Natural killer cell treated with Interleukin-12 subunit alpha and Interleukin-12 subunit beta and Interleukin-15 and Interleukin-18, amount 100 ng/mL, for 72 hours (primary cell): ENCODE data around the gene TBC1D17. TPM values are rescaled to one million over a fixed set of nuclear protein-coding genes. Genes with fewer than 3 reads are reported as not detected.
A peak's percentile ranks its signal among the peaks of the same experiment; 100 is the strongest.

ENCODE experiments used
- ATAC-seq, 2 donors: fragments of 150-1000 bp; cut with Tn5 transposase in 1 of 2; sonication (Bioruptor Pico), chemical (Tn5 transposase) in 1 of 2; 2 replicates each; pipeline ENCODE4 v1.10.0; 2021
- DNase-seq: peaks from one replicate; pipeline ENCODE4 v3.0.0; 2022; ENCODE audit warnings: low spot score
- H3K27ac Mint-ChIP-seq, 2 donors: 1 replicate in 1 of 2; 2 replicates in 1 of 2; pipeline ENCODE4 v1.8.0; 2022; ENCODE audit warnings: mixed read lengths in 2 of 2, mild to moderate bottlenecking in 1 of 2, moderate library complexity in 1 of 2
- H3K27me3 Mint-ChIP-seq, 2 donors: 1 replicate in 1 of 2; 2 replicates in 1 of 2; pipeline ENCODE4 v1.8.0; 2022; ENCODE audit warnings: mixed read lengths in 2 of 2
- H3K36me3 Mint-ChIP-seq: one replicate; pipeline ENCODE4 v1.8.0; 2022; ENCODE audit warnings: mixed read lengths
- H3K4me1 Mint-ChIP-seq, 2 donors: 1 replicate in 1 of 2; 2 replicates in 1 of 2; pipeline ENCODE4 v1.8.0; 2022; ENCODE audit warnings: low read depth in 2 of 2, mixed read lengths in 2 of 2, mild to moderate bottlenecking in 1 of 2
- H3K4me3 Mint-ChIP-seq: one replicate; pipeline ENCODE4 v1.8.0; 2022; ENCODE audit warnings: mixed read lengths
- H3K9me3 Mint-ChIP-seq: 2 replicates; pipeline ENCODE4 v1.8.0; 2022; ENCODE audit warnings: mixed read lengths
- total RNA-seq, 2 donors: library from RNA; stranded (reverse); gene quantifications; one replicate each; pipeline ENCODE4 v1.2.3, GENCODE V29; 2022

Gene TBC1D17
- total RNA-seq, 2 donors from 2014 or later = 26.0 to 34.0 TPM

DNA sequence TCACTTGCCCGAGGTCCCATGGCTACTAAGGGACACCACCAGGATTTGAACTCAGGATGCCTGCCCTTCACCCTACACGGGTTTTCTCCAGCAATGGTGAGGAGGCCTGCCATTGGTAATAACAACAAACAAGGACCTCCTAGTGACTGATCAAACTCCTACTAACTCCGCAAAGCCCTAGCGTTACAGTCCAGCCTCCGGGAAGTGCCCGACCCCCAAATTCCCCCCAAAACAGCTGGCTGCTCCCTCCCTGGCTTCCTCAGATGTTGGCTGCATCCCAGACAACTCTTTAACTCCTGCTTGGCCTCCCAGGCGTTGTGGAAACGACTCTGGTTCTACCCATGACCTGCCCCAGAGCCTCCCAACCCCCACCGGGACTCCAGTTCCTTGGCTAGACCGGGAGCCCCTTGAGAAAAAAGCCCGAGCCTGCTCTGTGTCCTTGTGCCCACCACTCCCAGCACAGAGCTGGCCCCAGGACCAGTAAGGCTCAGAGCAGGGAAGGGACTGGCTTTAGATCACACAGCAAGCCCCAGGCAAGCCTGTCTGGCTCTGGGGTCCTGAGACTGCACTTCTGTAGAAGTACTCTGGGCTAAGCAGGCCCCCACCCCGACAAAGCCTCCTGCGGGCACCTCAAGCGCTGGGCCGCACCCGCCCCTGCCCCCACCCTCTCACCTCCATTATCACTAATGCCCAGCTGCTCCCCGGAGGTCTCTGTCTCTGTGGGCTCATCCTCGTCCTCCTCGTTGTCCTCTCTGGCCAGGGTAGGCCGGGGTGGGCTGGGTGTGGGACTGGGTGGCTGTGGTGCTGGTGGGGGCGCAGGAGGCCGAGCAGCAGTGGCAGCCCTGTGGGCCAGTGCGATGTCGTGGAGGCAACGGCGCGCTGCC lies 5.0 kb upstream of the TBC1D17 start:
- Mint-ChIP-seq H3K4me1 (peaks cover 28 to 29% of the 10 kb centered on the region in 2 donors), H3K36me3 (no peaks in the 10 kb centered on the region), H3K27me3 (no peaks in the 10 kb centered on the region), H3K9me3 (no peaks in the 10 kb centered on the region), H3K4me3 (no peak overlapping the region), H3K27ac (peak overlapping the region; percentile 47 to 54)
- ATAC-seq = no peak
- no peak for DNase-seq

DNA sequence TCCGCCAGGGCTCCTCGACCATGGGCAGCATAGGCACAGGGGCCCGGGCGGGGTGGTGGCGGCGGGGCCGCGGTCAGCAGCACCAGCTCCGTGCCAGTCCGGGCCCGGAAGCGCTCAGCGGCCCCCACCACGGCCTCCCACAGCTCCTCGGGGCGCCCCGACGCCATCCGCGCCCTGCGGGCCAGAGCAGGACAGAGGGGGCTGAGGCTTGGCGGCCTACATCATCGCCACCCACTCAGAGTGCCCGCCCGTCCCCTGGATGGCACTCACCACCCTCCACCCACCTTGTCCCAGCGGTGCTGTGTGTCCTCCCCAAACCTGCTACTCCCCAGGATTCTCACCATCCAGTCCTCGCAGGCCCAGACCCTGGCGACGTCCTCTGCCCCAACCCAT lies 4.4 kb upstream of the TBC1D17 start:
- no peaks in the 10 kb centered on the region for H3K9me3 Mint-ChIP-seq
- peaks cover 26 to 27% of the 10 kb centered on the region in 2 donors for H3K4me1 Mint-ChIP-seq
- ATAC-seq = no peak
- H3K4me3 Mint-ChIP-seq = no peak overlapping the region
- no peak for DNase-seq
- no peaks in the 10 kb centered on the region for H3K27me3 Mint-ChIP-seq
- no peaks in the 10 kb centered on the region for H3K36me3 Mint-ChIP-seq
- H3K27ac Mint-ChIP-seq = no peak overlapping the region

DNA sequence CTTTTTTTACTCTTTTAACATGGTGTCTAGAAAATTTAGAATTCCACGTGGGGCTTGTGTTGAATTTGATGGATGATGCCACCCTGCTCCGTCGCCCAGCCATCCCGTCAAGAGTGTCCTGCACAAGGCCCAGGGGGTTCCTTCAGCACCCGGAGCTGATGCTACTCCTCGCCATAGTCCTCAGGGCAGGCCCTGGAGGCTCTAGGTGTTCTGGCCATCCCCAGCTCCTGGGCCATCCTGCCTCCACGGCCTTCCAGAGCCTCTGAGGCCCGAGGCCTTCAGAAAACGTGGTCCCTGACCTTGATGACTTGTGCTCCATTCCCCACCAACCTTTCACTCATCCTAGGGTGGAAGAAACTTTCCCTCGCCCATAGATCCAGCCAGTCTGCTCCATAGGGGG lies 3.7 kb upstream of the TBC1D17 start:
- H3K4me1 Mint-ChIP-seq = peaks cover 30 to 32% of the 10 kb centered on the region in 2 donors
- H3K4me3 Mint-ChIP-seq = no peak overlapping the region
- no peaks in the 10 kb centered on the region for H3K9me3 Mint-ChIP-seq
- H3K36me3 Mint-ChIP-seq = no peaks in the 10 kb centered on the region
- ATAC-seq = no peak
- H3K27me3 Mint-ChIP-seq = no peaks in the 10 kb centered on the region
- H3K27ac Mint-ChIP-seq = no peak overlapping the region
- no peak for DNase-seq

DNA sequence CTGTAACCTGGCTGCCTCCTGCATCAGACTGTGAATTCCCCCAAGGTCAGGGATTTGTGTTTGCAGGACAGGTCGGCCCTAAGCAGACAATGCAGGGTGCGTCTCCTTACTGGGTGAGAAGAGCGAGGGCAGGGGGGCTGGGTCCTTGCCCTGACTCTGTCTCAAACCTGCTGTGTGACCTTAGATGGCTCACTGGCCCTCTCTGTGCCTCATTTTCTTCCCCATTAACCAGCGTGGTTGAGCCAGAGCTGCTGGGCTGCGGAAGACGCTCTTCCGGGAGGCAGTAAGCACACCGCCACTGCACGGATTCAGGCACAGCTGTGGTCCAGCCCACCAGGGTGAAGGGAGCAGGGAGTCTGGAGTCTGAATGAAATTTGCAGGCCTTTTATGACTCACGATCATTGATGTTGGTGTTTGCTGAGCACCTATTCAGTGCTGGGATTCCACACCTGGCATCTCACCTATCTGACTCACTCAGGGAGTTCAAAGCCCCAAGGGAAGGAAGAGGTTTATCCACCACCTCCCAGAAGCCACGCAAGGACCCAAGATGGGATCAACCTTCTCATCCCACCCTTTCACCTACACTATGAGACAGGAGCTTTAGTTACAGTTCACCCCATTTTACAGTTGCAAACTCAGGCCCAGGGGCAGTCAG lies 2.9 kb upstream of the TBC1D17 start:
- Mint-ChIP-seq H3K27me3 (no peaks in the 10 kb centered on the region), H3K9me3 (no peaks in the 10 kb centered on the region), H3K36me3 (no peaks in the 10 kb centered on the region), H3K4me1 (peaks cover 33 to 36% of the 10 kb centered on the region in 2 donors), H3K4me3 (no peak overlapping the region), H3K27ac (no peak overlapping the region)
- ATAC-seq (no peak), DNase-seq (no peak)

DNA sequence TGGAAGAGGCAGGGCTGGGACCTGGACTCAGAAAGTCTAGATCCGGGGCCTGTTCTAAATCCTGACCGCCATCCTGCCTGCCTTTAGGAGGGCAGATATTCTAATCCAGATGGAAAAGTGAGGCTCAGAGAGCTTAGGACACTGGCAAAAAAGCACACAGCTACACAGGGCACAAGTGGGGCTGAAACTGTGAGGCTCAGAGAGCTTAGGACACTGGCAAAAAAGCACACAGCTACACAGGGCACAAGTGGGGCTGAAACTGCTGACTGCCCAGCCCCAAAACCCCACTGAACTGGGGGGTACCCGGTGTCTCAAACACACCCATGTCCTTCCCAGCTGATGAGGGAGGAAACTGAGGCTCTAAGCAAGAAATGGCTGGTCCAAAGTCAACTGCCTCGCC lies 2.3 kb upstream of the TBC1D17 start:
- H3K27me3 Mint-ChIP-seq = no peaks in the 10 kb centered on the region

DNA sequence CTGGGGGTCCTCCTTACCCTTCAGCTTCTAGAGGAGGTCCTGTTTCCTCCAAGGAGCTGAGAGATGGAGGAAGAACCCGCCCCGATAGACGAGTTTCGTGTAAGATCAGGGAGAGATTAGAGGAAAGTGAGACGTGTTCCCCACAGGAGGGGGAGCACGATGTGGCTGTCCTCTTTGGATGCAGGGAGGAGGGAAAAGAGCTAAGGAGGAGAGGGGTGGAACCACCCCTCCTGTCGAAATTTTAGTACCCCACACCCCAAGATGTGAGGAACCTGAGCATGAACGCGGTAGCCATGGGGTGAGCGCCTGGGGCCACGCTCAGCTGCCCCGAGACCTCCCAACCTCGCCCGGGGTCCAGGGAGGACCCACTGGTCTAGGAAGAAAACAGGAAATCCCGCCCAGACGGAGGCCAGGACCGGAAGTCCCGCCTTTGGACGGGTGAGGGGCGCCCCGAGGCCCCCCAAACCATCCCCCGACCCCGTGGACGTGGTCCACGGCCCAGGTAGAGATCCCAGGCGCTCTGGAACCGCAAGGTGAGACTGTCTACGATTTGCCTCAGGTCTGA lies 1.6 kb upstream of the TBC1D17 start:
- Mint-ChIP-seq H3K9me3 (no peaks in the 10 kb centered on the region), H3K27ac (no peak overlapping the region), H3K4me3 (no peak overlapping the region), H3K36me3 (no peaks in the 10 kb centered on the region), H3K4me1 (peaks cover 27 to 31% of the 10 kb centered on the region in 2 donors), H3K27me3 (no peaks in the 10 kb centered on the region)
- no peak for DNase-seq
- no peak for ATAC-seq

More for the DNA sequence above, 2.3 kb upstream of the TBC1D17 start:
- ATAC-seq (no peak), DNase-seq (no peak)
- Mint-ChIP-seq H3K36me3 (no peaks in the 10 kb centered on the region), H3K4me3 (no peak overlapping the region), H3K27ac (no peak overlapping the region), H3K9me3 (no peaks in the 10 kb centered on the region), H3K4me1 (peaks cover 31 to 34% of the 10 kb centered on the region in 2 donors)

DNA sequence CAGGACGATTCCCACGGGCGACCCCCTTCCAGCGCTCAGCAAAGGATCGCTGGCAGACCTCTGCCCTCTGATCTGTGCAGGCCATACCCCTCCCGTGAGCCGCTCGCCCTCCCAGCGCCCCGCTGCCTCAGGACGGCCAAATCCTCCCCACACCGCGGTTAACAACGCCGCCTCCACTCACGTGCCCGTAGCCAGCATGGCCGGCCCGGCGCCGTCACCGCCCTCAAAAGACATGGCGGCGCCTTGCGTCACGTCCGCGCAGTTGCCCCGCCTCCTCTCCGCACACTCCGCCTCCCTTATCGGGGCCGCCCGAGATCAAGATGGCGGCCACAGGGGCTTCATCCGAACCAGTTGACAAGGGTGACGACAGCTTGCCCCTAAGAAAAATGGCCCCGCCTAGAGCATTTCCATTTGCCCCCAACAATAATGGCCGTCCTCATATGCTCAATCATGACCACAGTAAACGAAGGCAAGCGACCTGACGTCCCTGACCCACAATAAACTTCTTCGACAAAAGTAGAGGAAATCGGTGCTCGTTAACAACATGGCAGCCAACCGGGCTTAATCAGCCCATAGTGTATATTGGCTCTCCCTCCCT lies 981 bp upstream of the TBC1D17 start:
- peaks cover 27 to 31% of the 10 kb centered on the region in 2 donors for H3K4me1 Mint-ChIP-seq

DNA sequence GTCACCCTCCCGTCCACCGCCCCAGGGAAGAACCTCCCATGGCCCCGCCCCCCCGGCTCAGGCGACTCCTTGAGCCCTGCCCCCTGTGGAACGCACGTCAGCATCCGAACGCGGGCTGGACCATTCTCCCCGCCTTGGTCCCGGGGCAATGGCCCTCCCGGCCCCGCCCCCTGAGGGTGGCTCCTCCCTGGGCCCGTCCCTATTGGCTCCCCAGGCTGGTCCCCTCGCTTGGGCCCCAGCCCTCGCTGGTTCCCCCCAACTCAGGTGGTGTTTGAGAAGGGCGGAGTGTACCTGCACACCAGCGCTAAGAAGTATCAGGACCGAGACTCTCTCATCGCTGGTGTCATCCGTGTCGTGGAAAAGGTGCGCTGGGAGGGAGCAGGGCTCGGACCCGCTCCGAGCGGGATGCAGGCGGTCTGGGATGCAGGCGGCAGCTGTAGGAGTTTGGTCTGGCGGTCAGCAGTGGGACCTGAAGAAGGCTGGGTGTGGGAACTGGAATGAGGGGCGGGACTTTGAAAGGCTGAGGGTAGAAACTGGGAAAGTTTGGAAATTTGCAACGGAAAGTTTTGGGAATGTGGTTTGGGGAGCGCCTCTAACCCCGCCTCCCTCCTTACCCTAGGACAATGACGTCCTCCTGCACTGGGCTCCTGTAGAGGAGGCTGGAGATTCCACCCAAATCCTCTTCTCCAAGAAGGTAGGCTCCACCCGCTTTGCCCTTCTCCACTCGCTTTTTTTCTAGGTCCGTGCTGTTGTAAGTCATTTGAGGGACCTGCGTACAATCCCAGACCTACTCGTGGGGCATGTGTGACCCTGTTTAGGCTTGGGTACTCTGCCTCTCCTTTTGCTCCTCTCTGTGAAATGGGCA lies 609 bp downstream of the TBC1D17 start:
- H3K4me3 Mint-ChIP-seq = no peak overlapping the region
- peaks cover 22 to 26% of the 10 kb centered on the region in 2 donors for H3K4me1 Mint-ChIP-seq
- no peaks in the 10 kb centered on the region for H3K9me3 Mint-ChIP-seq
- no peak overlapping the region for H3K27ac Mint-ChIP-seq
- DNase-seq (peak; percentile 100), ATAC-seq (peak; percentile 84 to 85)
- no peaks in the 10 kb centered on the region for H3K36me3 Mint-ChIP-seq
- H3K27me3 Mint-ChIP-seq = no peaks in the 10 kb centered on the region

More for the DNA sequence above, 981 bp upstream of the TBC1D17 start:
- H3K9me3 Mint-ChIP-seq = no peaks in the 10 kb centered on the region
- ATAC-seq (peak; percentile 75 to 82), DNase-seq (peak; percentile 98)
- no peak overlapping the region for H3K4me3 Mint-ChIP-seq
- no peaks in the 10 kb centered on the region for H3K27me3 Mint-ChIP-seq
- no peaks in the 10 kb centered on the region for H3K36me3 Mint-ChIP-seq
- no peak overlapping the region for H3K27ac Mint-ChIP-seq

DNA sequence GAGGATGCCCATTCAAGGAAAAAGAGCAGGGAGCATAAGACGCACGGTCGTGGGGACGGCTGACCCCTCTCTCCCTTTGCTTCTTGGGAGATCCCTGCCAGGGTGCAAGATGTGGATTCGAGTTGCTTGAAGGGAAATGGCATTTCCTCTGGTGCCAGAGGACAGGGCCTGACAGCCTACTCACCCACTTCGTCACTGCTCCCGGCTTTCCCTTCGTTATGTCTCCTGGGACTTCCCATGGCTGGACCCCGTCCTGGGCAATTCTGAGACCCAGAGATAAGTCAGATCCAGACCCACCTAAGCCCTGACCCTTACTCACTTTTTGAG lies 1.2 kb downstream of the TBC1D17 start:
- ATAC-seq = no peak
- H3K36me3 Mint-ChIP-seq = no peaks in the 10 kb centered on the region
- no peak for DNase-seq
- H3K4me1 Mint-ChIP-seq = peaks cover 22 to 26% of the 10 kb centered on the region in 2 donors
- no peaks in the 10 kb centered on the region for H3K9me3 Mint-ChIP-seq
- no peaks in the 10 kb centered on the region for H3K27me3 Mint-ChIP-seq
- H3K4me3 Mint-ChIP-seq = no peak overlapping the region
- H3K27ac Mint-ChIP-seq = no peak overlapping the region

DNA sequence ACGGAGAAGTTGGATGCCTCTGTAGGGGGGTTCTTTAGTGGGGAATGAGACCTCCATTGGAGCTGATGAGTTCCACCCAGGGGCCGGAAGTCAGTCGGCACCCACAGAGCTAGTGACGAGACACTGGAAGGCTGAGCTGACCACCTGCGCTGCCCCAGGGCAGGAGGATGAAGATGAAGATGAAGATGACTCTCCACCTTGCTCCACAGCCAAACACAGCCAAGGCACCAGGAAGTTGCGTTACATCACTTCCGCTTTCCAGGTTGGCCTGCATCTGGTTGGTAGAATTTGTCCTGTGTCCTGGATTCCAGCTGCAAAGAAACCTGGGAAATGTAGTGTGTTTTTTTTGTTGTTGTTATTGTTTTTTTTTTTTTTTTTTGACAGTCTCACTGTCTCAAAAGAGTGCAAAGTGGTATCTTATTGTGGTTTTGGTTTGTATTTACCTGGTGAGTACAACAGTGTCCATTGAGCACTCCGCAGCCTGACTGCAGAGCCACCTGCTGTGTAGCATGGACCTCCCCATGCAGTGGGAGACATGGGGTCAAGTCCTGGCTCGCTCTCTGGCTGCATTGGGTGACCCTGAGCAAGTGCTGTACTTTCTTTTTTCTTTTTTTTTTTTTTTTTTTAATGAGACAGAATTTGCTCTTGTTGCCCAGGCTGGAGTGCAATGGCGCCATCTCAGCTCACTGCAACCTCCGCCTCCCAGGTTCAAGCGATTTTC lies 1.9 kb downstream of the TBC1D17 start:
- DNase-seq (no peak), ATAC-seq (no peak)
- Mint-ChIP-seq H3K4me3 (no peak overlapping the region), H3K27me3 (no peaks in the 10 kb centered on the region), H3K9me3 (no peaks in the 10 kb centered on the region), H3K4me1 (peaks cover 22 to 26% of the 10 kb centered on the region in 2 donors), H3K27ac (no peak overlapping the region), H3K36me3 (no peaks in the 10 kb centered on the region)

DNA sequence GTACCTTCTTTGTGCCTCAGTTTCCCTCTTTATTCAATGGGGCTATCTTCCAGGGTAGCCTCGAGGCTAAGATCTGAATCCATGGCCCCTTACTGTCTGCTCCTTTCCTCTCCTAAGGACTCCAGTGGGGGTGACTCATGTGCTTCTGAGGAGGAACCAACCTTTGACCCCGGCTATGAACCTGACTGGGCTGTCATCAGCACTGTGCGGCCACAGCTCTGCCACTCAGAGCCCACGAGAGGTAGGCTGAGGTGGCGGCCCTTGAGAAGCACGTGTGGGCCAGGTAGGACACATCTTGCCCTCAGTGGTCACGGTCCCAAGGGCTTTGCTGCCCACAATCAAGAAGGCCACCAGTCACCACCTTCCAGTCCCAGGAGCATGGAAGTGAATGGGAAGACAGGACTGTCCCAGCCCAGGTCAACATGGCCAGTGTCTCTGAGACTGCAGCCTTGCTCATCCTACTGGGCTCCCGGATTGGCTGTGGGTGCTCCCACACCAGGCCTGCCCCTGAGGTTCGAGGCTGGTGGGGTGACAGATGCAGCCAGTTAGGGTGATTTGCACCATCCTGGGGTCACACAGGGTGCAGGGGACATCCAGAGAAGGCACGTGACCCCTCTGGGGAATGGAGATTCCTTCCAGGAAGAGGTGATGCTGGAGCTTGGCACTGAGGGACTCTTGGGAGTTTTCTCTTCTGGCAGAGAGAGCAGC lies 2.8 kb downstream of the TBC1D17 start:
- no peak overlapping the region for H3K27ac Mint-ChIP-seq

DNA sequence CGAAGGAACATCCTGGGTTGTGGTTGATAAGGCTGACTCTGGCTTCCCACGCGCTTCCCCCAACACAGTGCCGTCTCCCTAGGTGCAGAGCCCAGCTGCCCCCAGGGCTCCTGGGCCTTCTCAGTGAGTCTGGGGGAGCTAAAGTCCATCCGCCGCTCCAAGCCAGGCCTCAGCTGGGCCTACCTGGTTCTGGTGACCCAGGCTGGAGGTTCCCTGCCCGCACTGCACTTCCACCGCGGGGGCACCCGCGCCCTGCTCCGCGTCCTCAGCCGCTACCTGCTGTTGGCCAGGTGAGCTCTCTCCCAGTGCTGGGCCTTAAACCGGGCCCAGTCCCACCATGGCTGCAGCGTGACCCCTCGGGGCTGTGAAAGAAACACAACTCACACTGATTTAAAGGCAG lies 3.7 kb downstream of the TBC1D17 start:
- no peaks in the 10 kb centered on the region for H3K36me3 Mint-ChIP-seq
- no peak overlapping the region for H3K27ac Mint-ChIP-seq
- H3K4me3 Mint-ChIP-seq = no peak overlapping the region
- DNase-seq = no peak
- H3K9me3 Mint-ChIP-seq = no peaks in the 10 kb centered on the region
- no peaks in the 10 kb centered on the region for H3K27me3 Mint-ChIP-seq
- no peak for ATAC-seq
- H3K4me1 Mint-ChIP-seq = peaks cover 11 to 15% of the 10 kb centered on the region in 2 donors

More for the DNA sequence above, 2.8 kb downstream of the TBC1D17 start:
- Mint-ChIP-seq H3K27me3 (no peaks in the 10 kb centered on the region), H3K9me3 (no peaks in the 10 kb centered on the region), H3K4me3 (no peak overlapping the region), H3K4me1 (peaks cover 17 to 21% of the 10 kb centered on the region in 2 donors), H3K36me3 (no peaks in the 10 kb centered on the region)
- DNase-seq = no peak
- ATAC-seq = no peak
